ES-I3 (cell line): ENCODE results near the gene WDR37.

Experiments used
- H3K36me3 ChIP-seq: 2 replicates; pipeline ENCODE4 v1.6.1; 2013; ENCODE audit warnings: mild to moderate bottlenecking, low read length, control low read depth, moderate library complexity; ENCODE audit not compliant: insufficient read depth
- H3K4me1 ChIP-seq: 2 replicates; pipeline ENCODE4 v1.6.1; 2013; ENCODE audit warnings: mild to moderate bottlenecking, control low read depth, low read length; ENCODE audit not compliant: insufficient read depth
- H3K9ac ChIP-seq: 2 replicates; pipeline ENCODE4 v1.6.1; 2013; ENCODE audit warnings: low read depth, mild to moderate bottlenecking, low read length, moderate library complexity
- H3K9me3 ChIP-seq: 2 replicates; pipeline ENCODE4 v1.6.1; 2013; ENCODE audit warnings: mild to moderate bottlenecking, low read length, moderate library complexity; ENCODE audit not compliant: control insufficient read depth, insufficient read depth

WDR37 gene

DNA sequence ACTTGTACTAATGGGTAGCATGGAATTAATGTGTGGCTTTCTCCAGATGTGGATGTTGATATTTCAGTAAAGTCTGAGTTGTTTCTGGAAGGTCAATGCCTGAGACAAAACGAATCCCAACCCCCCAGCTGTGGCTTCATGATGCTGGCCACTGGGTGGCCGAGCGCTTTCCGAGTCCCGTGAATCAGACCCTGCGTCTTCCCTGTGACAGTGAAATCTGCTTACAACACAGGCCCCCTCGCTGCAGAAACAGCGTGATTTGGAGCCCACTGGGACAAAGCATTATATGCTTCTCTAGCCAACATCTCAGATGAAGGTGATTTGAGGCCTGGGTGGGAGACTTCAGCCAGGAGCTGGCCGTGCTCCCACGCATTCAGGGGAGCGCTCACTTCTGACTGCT lies 124.7 kb downstream of the WDR37 start:
- no peaks in the 10 kb centered on the region for H3K9me3 ChIP-seq
- no peaks in the 10 kb centered on the region for H3K4me1 ChIP-seq
- H3K36me3 ChIP-seq: no peaks in the 10 kb centered on the region
- no peak overlapping the region for H3K9ac ChIP-seq
